Ovary (tissue), 9 donors: ENCODE measurements around the gene TRAM2. TPM values are rescaled to one million over a fixed set of nuclear protein-coding genes. Genes with fewer than 3 reads are reported as not detected.

Experiments used
- DNase-seq, 5 donors: peaks; one replicate each; pipeline ENCODE4 v3.0.0-alpha.2; 2019 to 2020
- H3K27ac ChIP-seq, 2 donors: fragments of 200-600 bp; one replicate each; pipeline versions ENCODE4 v1.5.1 to v1.8.0; 2019 to 2022
- H3K27me3 ChIP-seq: fragments of 200-600 bp; one replicate; pipeline ENCODE4 v1.8.0; 2022
- H3K36me3 ChIP-seq: fragments of 200-600 bp; sonication (generic); one replicate; pipeline ENCODE4 v1.5.1; 2019
- H3K4me1 ChIP-seq: one replicate; pipeline ENCODE4 v1.8.1; 2013; ENCODE audit warnings: mild to moderate bottlenecking, moderate library complexity; ENCODE audit not compliant: insufficient read depth
- H3K4me3 ChIP-seq: fragments of 200-600 bp; sonication (generic); one replicate; pipeline ENCODE4 v1.5.1; 2017
- H3K9me3 ChIP-seq, 2 donors: fragments of 200-600 bp in 1 of 2; sonication (generic) in 1 of 2; one replicate each; pipeline versions ENCODE4 v1.5.1 to v1.8.1; 2013 to 2019; ENCODE audit warnings: mild to moderate bottlenecking in 1 of 2, moderate library complexity in 1 of 2
- EP300 ChIP-seq: sonication (generic); formaldehyde crosslinking; IDR thresholded peaks from one replicate; pipeline ENCODE4 v1.6.1; 2017; ENCODE audit warnings: antibody characterized with exemption
- POLR2A ChIP-seq: fragments of 450-650 bp; IDR thresholded peaks from one replicate; pipeline ENCODE4 v1.6.1; 2017; ENCODE audit warnings: antibody characterized with exemption, mild to moderate bottlenecking, moderate library complexity
- WGBS, 3 donors: extraction: QIAGEN DNeasy Blood & Tissue Kit in 1 of 3; methylation state at CpG; one replicate each; pipeline versions ENCODE4 v1.1.5 to v1.1.7; 2013 to 2017; 5-methylcytosine and 5-hydroxymethylcytosine counted together
- intact Hi-C, 4 donors: fragments of 100-400 bp; cut with DNase I; formaldehyde crosslinking; loops; one replicate each; pipeline versions ENCODE4 v1.11.0 to v1.15.1; 2022 to 2023
- polyA plus RNA-seq, 2 donors: library from polyadenylated mRNA; stranded (reverse); fragments of 200-250 nt in 1 of 2; fragments of 350-450 nt in 1 of 2; fragmentation: Illumina TruSeq in 1 of 2; extraction: RNeasy Lipid Tissue Mini Kit (QIAGEN cat#74804) in 1 of 2; gene quantifications; one replicate each; pipeline ENCODE4 v1.2.3, GENCODE V29; 2013 to 2014
- total RNA-seq, 7 donors: library from RNA; depleted of rRNA in 2 of 7; stranded (reverse); fragments of >200 nt in 2 of 7; fragmentation: NEBNext Ultra II Directional in 3 of 7; extraction: Animal tissue kit (Norgen Biotek cat#: 25700) in 3 of 7; gene quantifications; one replicate each; pipeline versions ENCODE4 v1.1.0 to v1.2.4, GENCODE V29; 2016 to 2023
- TF ChIP-seq, protein P1 (sequence below), 3 donors: fragments of 450-650 bp in 2 of 3; fragments of 200-600 bp in 1 of 3; IDR thresholded peaks; one replicate each; pipeline versions ENCODE4 v1.5.1 to v1.8.0; 2016 to 2022; ENCODE audit warnings: antibody characterized with exemption in 3 of 3, mild to moderate bottlenecking in 1 of 3
- donor health status: DM: no; HTN: no; CAD: no; lungs with moderate emphysema.
- donor health status: DM: no; HTN: no; CAD: no.
- donor health status: Bipolar disorder and iron deficiency.
- donor health status: DM: yes; HTN: yes; CAD: no.
- donor health status: DM: no; HTN: no; CAD: no.
- donor health status: DM: yes; HTN: yes; CAD: no.

Gene TRAM2
- total and polyA plus RNA-seq, 9 donors: 7.7 to 36.9 (median 22.0) TPM

DNA sequence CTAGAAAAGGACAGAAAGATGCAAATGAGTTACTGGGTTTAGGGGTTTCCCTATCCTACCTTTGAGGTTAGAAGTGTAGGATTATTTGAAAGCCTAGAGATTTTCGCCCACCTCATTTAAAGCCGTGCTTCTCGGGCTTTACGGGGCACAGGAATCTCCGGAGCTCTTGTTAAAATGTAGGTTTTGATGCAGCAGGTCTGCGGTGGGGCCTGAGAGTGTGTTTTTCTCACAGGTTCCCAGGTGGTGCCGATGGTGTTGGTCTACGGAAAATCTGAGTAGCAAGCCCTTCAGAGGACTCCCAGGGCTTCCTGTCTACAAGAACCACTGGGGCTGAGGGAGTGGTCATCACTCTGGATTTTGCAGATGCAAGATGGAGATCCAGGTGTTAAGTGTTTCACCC, 47.5 kb downstream of the TRAM2 start:
- Histone ChIP-seq H3K27ac (no peak overlapping the region), H3K4me1 (peaks cover 5% of the 10 kb centered on the region), H3K9me3 (no peaks in the 10 kb centered on the region), H3K27me3 (no peaks in the 10 kb centered on the region), H3K36me3 (no peaks in the 10 kb centered on the region), H3K4me3 (no peak overlapping the region)
- no peak for DNase-seq
- TF ChIP-seq POLR2A: no peak
- TF ChIP-seq, protein P1, sequence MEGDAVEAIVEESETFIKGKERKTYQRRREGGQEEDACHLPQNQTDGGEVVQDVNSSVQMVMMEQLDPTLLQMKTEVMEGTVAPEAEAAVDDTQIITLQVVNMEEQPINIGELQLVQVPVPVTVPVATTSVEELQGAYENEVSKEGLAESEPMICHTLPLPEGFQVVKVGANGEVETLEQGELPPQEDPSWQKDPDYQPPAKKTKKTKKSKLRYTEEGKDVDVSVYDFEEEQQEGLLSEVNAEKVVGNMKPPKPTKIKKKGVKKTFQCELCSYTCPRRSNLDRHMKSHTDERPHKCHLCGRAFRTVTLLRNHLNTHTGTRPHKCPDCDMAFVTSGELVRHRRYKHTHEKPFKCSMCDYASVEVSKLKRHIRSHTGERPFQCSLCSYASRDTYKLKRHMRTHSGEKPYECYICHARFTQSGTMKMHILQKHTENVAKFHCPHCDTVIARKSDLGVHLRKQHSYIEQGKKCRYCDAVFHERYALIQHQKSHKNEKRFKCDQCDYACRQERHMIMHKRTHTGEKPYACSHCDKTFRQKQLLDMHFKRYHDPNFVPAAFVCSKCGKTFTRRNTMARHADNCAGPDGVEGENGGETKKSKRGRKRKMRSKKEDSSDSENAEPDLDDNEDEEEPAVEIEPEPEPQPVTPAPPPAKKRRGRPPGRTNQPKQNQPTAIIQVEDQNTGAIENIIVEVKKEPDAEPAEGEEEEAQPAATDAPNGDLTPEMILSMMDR (IDR thresholded peaks at IDR 0.05): no peak
- TF ChIP-seq EP300: no peak
- intact Hi-C loops: loop anchor here in 1 of 4 donors (5.0 kb wide), 1 partner anchor 38 kb away; no protein-coding TSS in a partner anchor
- 93 to 98% (median 97%) methylated on average over 8 of the region's 8 CpGs for WGBS, 3 donors

DNA sequence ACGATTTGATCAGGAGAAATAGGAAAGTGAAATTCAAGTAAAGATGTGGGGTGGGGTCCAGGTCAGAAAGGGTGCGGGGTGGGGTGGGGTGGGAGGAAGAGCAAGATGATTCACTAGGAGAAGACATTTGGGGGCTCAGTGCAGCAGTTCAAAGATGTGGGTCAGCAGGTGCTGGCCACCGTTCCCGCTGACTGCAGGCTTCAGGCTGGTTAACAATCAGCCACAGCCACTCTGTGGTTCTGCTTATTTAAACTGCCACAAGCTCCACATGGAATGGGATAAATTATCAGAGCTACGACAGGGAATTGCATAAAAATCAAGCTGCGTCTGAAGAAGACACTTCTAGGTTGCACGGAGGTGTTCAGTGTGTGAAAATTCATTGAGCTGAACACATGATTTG, 49.4 kb downstream of the TRAM2 start:
- 92 to 95% (median 94%) methylated on average over 7 of the region's 7 CpGs for WGBS, 3 donors
- Histone ChIP-seq H3K4me3 (no peak overlapping the region), H3K9me3 (no peaks in the 10 kb centered on the region), H3K27ac (no peak overlapping the region), H3K4me1 (peaks cover 12% of the 10 kb centered on the region), H3K27me3 (no peaks in the 10 kb centered on the region), H3K36me3 (no peaks in the 10 kb centered on the region)
- TF ChIP-seq, protein P1 (IDR thresholded peaks at IDR 0.05): no peak
- no peak for TF ChIP-seq EP300
- TF ChIP-seq POLR2A: no peak
- intact Hi-C loops: loop anchor here in 1 of 4 donors (5.0 kb wide), 1 partner anchor 40 kb away; no protein-coding TSS in a partner anchor
- no peak for DNase-seq

DNA sequence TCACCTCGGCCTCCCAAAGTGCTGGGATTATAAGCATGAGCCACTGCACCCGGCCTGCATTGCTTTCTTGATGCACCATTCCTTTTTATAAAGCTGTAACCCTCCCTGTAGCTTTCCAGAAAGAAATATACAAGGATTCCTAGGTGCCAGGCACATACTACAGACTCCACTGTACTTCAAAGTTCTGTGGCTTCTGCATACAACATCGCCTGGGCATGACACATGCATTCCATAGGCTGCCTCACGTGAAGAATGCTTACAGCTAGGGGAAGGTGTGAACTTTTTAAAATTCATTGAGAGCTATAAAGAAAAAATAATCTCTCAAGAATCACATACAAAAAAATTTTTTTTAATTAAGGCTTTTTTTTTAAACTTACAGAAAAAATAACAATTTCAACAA, 50.2 kb downstream of the TRAM2 start:
- Histone ChIP-seq H3K36me3 (no peaks in the 10 kb centered on the region), H3K9me3 (no peaks in the 10 kb centered on the region), H3K27ac (no peak overlapping the region), H3K27me3 (no peaks in the 10 kb centered on the region), H3K4me1 (peaks cover 16% of the 10 kb centered on the region), H3K4me3 (no peak overlapping the region)
- 71 to 93% (median 79%) methylated on average over 4 of the region's 4 CpGs for WGBS, 3 donors
- intact Hi-C loops: loop anchor here in 1 of 4 donors (5.0 kb wide), 1 partner anchor 41 kb away; no protein-coding TSS in a partner anchor
- DNase-seq: no peak
- TF ChIP-seq POLR2A: no peak
- no peak for TF ChIP-seq EP300
- TF ChIP-seq, protein P1 (IDR thresholded peaks at IDR 0.05): no peak

DNA sequence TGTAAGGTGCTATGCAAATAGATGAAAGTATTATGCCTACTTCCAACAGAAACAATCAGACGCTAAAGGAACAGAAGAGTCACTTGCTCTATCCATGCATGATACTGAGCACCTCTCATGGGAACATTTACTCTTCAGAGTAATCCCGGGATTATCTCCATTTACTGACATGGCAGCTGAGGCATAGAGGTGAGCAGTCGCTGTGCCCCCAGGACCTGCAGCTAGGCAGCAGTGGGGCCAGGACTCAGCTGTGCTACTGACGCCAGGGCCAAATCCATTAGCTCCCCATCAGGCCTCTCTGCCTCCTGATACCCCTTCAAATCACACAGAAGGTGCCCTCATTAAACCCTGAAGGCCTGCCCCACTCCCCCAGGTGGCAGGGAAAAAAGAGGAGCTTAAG, 51.9 kb downstream of the TRAM2 start:
- intact Hi-C loops: loop anchor here in 1 of 4 donors (5.0 kb wide), 1 partner anchor 42 kb away; no protein-coding TSS in a partner anchor
- Histone ChIP-seq H3K4me1 (peaks cover 11% of the 10 kb centered on the region), H3K27me3 (no peaks in the 10 kb centered on the region), H3K36me3 (no peaks in the 10 kb centered on the region), H3K27ac (no peak overlapping the region), H3K4me3 (no peak overlapping the region), H3K9me3 (no peaks in the 10 kb centered on the region)
- 92 to 97% (median 93%) methylated on average over 4 of the region's 4 CpGs for WGBS, 3 donors
- TF ChIP-seq, protein P1 (IDR thresholded peaks at IDR 0.05): no peak
- TF ChIP-seq POLR2A (no peak), EP300 (no peak)
- DNase-seq: no peak
